Activated CD4-positive, alpha-beta memory T cell treated with anti-CD3 and anti-CD28 coated beads for 36 hours (primary cell): ENCODE measurements around the gene ACAT1. TPM values are rescaled to one million over a fixed set of nuclear protein-coding genes. Genes with fewer than 3 reads are reported as not detected.
A peak's percentile ranks its signal among the peaks of the same experiment; 100 is the strongest.

ENCODE experiments used
- CTCF ChIA-PET: fragments of 350-600 bp; sonication (Branson Sonifier 250); formaldehyde crosslinking; loops from one replicate; lab custom pipeline; 2021; ENCODE audit warnings: antibody characterized with exemption, inconsistent platforms; lab: Charles Lee
- POLR2A ChIA-PET: fragments of 350-600 bp; sonication (Branson Sonifier 250); formaldehyde crosslinking; loops from one replicate; lab custom pipeline; 2021; ENCODE audit warnings: antibody characterized with exemption; lab: Charles Lee
- DNase-seq: peaks from one replicate; pipeline ENCODE4 v3.0.0-alpha.2; 2020
- H3K27ac Mint-ChIP-seq: one replicate; pipeline ENCODE4 v1.8.0; 2021; ENCODE audit warnings: mixed read lengths
- H3K27me3 Mint-ChIP-seq: one replicate; pipeline ENCODE4 v1.8.0; 2021; ENCODE audit warnings: mixed read lengths
- H3K36me3 Mint-ChIP-seq: one replicate; pipeline ENCODE4 v1.8.0; 2021; ENCODE audit warnings: mixed read lengths
- H3K4me1 Mint-ChIP-seq: one replicate; pipeline ENCODE4 v1.8.0; 2021; ENCODE audit warnings: low read depth, mixed read lengths
- H3K4me3 Mint-ChIP-seq: one replicate; pipeline ENCODE4 v1.8.0; 2021; ENCODE audit warnings: mild to moderate bottlenecking, mixed read lengths
- H3K9me3 Mint-ChIP-seq: one replicate; pipeline ENCODE4 v1.8.0; 2021; ENCODE audit warnings: mixed read lengths
- intact Hi-C: fragments of 100-400 bp; cut with micrococcal nuclease; formaldehyde crosslinking; loops from one replicate; pipeline ENCODE4 v1.15.1; 2023
- total RNA-seq, 2 experiments: library from RNA; stranded (reverse); gene quantifications; one replicate each; pipeline ENCODE4 v1.2.3, GENCODE V29; 2021

Gene ACAT1
- total RNA-seq: 10 to 100 TPM; 58.3 to 64.9 TPM

DNA sequence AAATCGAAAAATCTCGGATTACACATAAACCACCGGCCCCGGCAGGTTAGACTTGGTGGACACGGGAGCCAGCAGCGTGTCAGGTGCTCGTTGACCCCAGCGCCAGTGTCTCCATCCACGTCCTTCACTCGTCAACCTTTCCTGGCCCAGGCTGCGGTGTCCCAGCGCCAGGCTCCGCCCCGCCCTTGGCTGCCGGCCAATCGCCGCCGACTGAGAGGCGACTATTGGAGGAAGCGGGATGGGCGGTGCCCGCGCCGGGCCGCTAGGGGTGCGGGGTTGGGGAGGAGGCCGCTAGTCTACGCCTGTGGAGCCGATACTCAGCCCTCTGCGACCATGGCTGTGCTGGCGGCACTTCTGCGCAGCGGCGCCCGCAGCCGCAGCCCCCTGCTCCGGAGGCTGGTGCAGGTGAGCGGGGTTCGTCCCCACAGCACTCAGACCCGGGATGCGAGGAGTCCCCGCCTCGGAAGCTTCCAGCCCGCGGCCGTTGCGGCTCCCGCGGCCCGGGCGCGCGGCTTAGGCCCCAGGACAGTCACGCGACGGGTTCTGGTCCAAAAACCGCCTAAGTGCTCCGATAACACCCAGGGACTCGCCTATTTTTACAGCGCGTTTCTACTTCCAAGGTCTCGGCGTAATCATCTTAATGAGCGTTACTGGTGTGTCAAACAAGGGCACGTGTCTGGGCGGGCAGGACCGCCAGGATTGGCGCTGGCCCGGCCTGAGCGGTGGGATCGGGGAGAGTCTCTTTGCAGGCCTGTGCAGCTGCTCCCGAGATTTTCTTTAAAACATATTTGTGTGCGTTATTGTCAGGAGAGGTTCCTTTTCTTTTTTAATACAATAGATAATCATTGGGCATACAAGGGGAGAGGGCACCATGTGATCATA lies at the start of gene ACAT1:
TSS of gene ACAT1 (plus strand) at position 294 of the 882 bp plus-strand sequence. CDS start at position 334, 40 bp downstream.
- H3K9me3 Mint-ChIP-seq: no peaks in the 10 kb centered on the region
- H3K4me3 Mint-ChIP-seq: peak within 1 kb of the TSS; percentile 87
- POLR2A ChIA-PET: no interaction called here
- H3K27ac Mint-ChIP-seq: peak within 1 kb of the TSS; percentile 67
- peaks cover 38% of the 10 kb centered on the region for H3K4me1 Mint-ChIP-seq
- CTCF ChIA-PET: interaction anchor here (1.1 kb wide), 1 partner anchor 24 kb away, joined by 3 read pairs; no protein-coding TSS in a partner anchor
- H3K36me3 Mint-ChIP-seq: peaks cover 3% of the 10 kb centered on the region
- H3K27me3 Mint-ChIP-seq: no peaks in the 10 kb centered on the region
- intact Hi-C loops: loop anchor here (1.0 to 5.0 kb wide), 9 partner anchors 15 to 543 kb away; partner anchors contain the start of genes C11orf65, CUL5, EXPH5 and NPAT
- DNase-seq: peak; percentile 98

DNA sequence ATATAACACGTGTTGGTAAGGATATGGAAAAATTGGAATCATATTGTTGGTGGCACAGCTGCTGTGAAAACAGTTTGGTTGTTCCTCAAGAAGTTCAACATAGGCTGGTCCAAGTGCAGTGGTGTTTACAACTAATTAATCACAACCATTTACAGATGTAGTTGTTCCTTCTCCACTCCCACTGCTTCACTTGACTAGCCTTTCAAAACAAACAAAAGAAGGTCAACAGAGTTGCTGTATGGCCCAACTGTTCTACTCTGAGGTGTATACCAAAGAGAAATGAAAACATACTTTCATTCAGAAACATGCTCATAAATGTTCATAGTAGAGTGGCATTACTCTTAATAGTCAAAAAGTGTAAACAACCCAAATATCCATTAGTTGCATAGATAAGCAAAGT lies 36.6 kb upstream of the ACAT1 start:
- Mint-ChIP-seq H3K4me1 (no peaks in the 10 kb centered on the region), H3K9me3 (no peaks in the 10 kb centered on the region), H3K27ac (no peak overlapping the region), H3K4me3 (no peak overlapping the region), H3K36me3 (peaks cover 33% of the 10 kb centered on the region), H3K27me3 (no peaks in the 10 kb centered on the region)
- intact Hi-C loops: no loop called here
- CTCF ChIA-PET: interaction anchor here (0.6 to 1.7 kb wide), 2 partner anchors 60 to 76 kb away, joined by 3 to 5 read pairs; partner anchors contain the start of gene CUL5
- POLR2A ChIA-PET: no interaction called here
- no peak for DNase-seq

DNA sequence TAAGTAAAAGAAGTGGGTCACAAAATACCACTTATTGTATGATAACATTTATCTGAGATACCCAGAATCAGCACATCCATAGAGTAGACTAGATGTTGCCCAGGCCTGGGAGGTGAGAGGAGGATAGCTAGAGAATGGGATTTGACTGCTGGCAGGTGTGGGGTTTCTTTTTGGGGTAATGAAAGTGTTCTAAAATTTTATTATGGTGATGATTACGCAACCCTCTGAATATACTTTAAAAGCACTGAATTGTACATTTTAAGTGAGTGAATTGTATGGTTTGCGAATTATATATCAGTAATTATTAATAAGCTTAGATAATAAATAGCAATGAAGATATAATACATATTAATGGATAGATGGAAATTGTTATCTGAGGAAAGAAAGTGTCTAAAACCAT lies 35.7 kb upstream of the ACAT1 start:
- no peak overlapping the region for H3K4me3 Mint-ChIP-seq
- no peaks in the 10 kb centered on the region for H3K4me1 Mint-ChIP-seq
- no peaks in the 10 kb centered on the region for H3K27me3 Mint-ChIP-seq
- H3K36me3 Mint-ChIP-seq: peaks cover 31% of the 10 kb centered on the region
- intact Hi-C loops: no loop called here
- DNase-seq: no peak
- CTCF ChIA-PET: interaction anchor here (0.9 kb wide), 1 partner anchor 33 kb away, joined by 3 read pairs; no protein-coding TSS in a partner anchor
- no peaks in the 10 kb centered on the region for H3K9me3 Mint-ChIP-seq
- no peak overlapping the region for H3K27ac Mint-ChIP-seq
- POLR2A ChIA-PET: no interaction called here

DNA sequence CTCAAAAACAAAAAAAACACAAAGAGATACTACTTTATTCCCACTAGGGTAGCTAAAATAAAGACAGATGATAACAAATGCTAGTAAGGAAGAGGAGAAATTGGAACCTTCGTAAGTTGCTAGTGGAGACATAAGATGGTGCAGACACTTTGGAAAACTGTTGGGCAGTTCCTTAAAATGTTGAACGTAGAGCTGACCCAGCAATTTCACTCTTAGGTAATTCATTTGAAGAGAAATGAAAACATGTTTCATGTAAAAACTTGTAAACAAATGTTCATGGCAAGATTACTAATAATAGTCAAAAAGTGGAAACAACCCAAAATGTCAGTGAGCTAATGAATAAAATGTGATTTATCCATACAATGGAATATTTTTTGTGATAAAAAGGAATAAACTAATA lies 29.2 kb upstream of the ACAT1 start:
- intact Hi-C loops: no loop called here
- Mint-ChIP-seq H3K36me3 (peaks cover 11% of the 10 kb centered on the region), H3K27ac (no peak overlapping the region), H3K9me3 (no peaks in the 10 kb centered on the region), H3K4me1 (no peaks in the 10 kb centered on the region), H3K27me3 (no peaks in the 10 kb centered on the region), H3K4me3 (no peak overlapping the region)
- DNase-seq: no peak
- CTCF ChIA-PET: no interaction called here
- POLR2A ChIA-PET: no interaction called here

DNA sequence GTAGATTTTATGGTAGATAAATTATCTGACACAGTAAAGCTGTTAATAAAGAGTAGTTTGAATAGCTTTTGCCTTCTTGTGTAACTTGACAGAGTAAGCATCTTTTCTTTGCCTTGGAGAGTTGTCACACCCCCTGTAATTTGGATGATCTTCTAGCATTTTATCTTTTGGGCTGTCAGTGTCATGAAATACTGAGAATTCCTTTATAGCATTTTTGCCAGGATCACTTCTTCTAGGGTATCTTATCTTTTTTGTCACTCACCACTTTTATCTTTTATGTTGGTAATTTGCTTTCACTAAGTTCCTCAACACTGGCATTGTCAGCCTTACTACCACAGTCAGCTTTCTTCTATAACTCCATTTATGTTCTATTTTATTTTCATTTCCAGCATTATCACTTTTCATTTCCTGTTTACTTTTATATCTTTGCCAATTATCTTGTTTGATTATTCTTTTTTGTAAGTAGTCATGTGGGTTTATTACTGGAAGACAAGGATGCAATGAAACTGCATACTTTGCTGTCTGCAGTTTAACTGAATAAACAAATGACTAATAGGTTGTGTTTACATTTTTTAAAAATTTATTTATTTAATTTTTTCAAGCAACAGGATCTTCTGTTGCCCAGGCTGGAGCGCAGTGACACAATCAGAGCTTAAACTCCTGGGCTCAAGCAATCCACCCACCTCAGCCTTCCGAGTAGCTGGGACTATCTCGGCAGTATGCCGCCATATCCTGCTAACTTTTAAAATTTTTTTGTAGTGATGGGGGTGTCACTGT lies 28.1 kb upstream of the ACAT1 start:
- ChIA-PET CTCF (no interaction called here), POLR2A (no interaction called here)
- DNase-seq: no peak
- H3K4me1 Mint-ChIP-seq: no peaks in the 10 kb centered on the region
- peaks cover 16% of the 10 kb centered on the region for H3K36me3 Mint-ChIP-seq
- no peak overlapping the region for H3K4me3 Mint-ChIP-seq
- no peaks in the 10 kb centered on the region for H3K27me3 Mint-ChIP-seq
- H3K27ac Mint-ChIP-seq: no peak overlapping the region
- intact Hi-C loops: no loop called here
- no peaks in the 10 kb centered on the region for H3K9me3 Mint-ChIP-seq

DNA sequence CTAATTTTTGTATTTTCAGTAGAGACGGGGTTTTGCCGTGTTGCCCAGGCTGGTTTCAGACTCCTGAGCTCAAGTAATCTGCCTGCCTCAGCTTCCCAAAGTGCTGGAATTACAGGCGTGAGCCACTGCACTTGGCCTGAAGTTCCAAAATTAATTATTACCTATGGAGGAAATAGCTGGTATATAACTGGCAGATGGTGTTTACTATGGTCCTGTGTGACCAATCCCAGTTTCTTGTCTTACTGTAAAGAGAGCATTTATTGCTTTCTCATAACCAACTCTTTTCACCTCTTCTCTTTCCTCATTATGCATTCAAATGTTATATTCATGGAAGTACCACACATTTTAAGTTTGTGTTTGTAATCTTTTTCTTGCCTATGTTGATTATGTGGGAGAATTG lies 24.2 kb upstream of the ACAT1 start:
- no peak overlapping the region for H3K27ac Mint-ChIP-seq
- H3K27me3 Mint-ChIP-seq: no peaks in the 10 kb centered on the region
- H3K4me1 Mint-ChIP-seq: no peaks in the 10 kb centered on the region
- intact Hi-C loops: no loop called here
- H3K36me3 Mint-ChIP-seq: peaks cover 20% of the 10 kb centered on the region
- DNase-seq: no peak
- CTCF ChIA-PET: interaction anchor here (0.9 to 1.2 kb wide), 2 partner anchors 25 to 89 kb away, joined by 3 to 4 read pairs; partner anchors contain the start of gene CUL5
- POLR2A ChIA-PET: no interaction called here
- no peak overlapping the region for H3K4me3 Mint-ChIP-seq
- H3K9me3 Mint-ChIP-seq: no peaks in the 10 kb centered on the region

DNA sequence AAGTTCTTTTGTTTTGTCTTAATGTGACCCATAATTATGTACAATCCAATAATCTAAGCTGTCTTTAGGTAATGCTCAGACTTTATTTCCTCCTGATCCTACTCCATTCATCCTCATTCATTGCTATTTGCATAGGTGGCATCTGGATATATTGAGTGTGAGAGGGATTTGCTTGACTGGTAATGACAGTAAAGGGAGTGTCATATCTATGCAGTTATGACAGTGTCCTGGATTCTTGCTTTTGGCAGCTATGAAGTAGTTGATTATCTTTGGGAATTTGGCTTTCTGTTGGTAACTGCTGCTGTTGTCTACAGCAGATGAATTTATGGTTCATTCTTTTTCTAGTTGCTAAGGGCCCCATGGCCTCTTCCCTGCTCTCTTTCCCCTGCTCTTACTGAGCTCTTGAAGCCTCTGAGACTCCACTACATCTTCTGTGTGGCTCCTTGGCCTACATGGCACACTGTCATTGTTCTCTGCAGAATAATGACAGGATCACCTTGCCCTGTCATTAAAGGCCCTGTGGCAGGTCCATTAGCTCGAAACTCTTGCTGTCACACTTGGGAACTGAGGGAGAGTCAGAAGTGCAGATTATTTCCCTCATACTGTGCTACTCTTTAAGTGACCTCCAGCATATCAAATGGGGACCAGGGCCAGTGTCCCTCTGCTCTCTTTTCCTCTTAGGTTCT lies 20.1 kb upstream of the ACAT1 start:
- ChIA-PET POLR2A (interaction anchor here (0.7 kb wide), 1 partner anchor 92 kb away, joined by 3 read pairs; the partner anchor contains the start of gene CUL5), CTCF (no interaction called here)
- DNase-seq: no peak
- Mint-ChIP-seq H3K9me3 (no peaks in the 10 kb centered on the region), H3K36me3 (peaks cover 16% of the 10 kb centered on the region), H3K27ac (no peak overlapping the region), H3K27me3 (no peaks in the 10 kb centered on the region), H3K4me3 (no peak overlapping the region), H3K4me1 (no peaks in the 10 kb centered on the region)
- intact Hi-C loops: no loop called here

DNA sequence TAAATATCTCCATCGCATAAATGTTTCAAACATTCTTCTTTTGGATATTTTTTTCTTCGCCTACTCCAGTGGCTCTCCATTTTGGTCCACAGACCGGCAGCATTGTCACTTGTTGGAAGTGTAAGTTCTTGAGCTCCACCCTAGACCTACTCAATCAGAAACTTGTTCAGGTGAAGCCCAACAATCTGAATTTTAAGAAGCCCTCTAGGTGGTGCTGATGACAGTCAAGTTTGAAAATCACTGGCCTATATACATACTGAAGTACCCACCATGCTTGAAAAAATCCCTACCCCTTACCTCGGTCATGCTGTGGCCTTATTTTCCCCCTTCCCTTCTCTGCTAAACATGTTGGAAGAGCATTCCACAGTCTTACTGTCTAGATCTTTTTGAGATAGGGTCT lies 10.2 kb upstream of the ACAT1 start:
- Mint-ChIP-seq H3K9me3 (no peaks in the 10 kb centered on the region), H3K36me3 (no peaks in the 10 kb centered on the region), H3K27ac (no peak overlapping the region), H3K27me3 (no peaks in the 10 kb centered on the region), H3K4me1 (no peaks in the 10 kb centered on the region), H3K4me3 (no peak overlapping the region)
- ChIA-PET CTCF (no interaction called here), POLR2A (no interaction called here)
- DNase-seq: no peak
- intact Hi-C loops: no loop called here

DNA sequence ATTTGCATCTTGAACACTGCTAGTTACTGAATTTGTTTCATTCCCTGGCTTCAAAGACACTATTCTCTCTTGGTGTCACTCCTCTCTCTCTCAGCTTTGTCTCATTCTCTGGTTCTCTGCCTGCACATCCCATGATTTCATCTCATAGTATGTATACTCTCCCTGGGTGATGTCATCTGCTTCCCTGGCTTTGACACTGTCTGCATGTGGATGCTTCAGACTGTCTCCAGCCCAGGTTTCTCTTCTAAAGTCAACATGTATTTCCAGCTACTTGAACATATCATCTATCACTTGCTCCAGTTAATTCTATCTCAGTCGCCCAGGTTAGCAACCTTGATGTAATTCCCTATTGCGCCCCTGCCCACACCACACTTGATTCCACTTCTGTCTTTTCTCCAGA lies 9.3 kb upstream of the ACAT1 start:
- Mint-ChIP-seq H3K27me3 (no peaks in the 10 kb centered on the region), H3K36me3 (no peaks in the 10 kb centered on the region), H3K4me3 (no peak overlapping the region), H3K9me3 (no peaks in the 10 kb centered on the region), H3K27ac (no peak overlapping the region), H3K4me1 (no peaks in the 10 kb centered on the region)
- ChIA-PET POLR2A (no interaction called here), CTCF (no interaction called here)
- no peak for DNase-seq
- intact Hi-C loops: no loop called here

DNA sequence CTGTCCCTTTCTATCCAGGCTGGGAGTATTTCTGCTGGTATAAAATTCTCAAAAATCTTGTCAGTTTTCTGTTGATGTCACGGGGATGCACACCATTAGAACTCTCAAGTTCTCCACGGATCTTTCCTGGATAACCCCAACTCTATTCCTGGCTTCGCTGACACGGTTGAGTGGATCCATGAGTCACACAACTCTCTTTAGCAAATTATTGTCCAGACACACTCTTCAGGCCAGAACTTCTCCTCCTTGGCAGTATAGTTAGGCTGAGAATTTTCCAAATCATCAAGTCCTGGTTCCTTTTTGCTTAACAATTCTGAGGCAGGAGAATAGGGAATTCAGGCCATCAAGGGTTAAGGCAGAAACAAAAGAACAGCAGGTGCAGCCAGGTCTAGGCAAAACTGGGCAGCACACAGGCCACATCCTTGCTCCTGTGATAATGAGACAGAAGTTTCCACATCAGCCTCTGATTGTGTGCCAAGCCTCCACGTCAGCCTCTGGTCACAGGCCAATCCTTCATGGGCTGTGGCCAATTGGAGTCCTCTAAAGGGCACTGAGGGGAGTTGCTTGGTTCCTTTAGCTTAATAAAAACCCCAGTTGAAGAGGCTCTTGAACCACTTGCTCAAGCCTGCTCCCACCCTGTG lies 5.7 kb upstream of the ACAT1 start:
- Mint-ChIP-seq H3K4me3 (no peak overlapping the region), H3K36me3 (no peaks in the 10 kb centered on the region), H3K27me3 (no peaks in the 10 kb centered on the region), H3K4me1 (peaks cover 4% of the 10 kb centered on the region), H3K9me3 (no peaks in the 10 kb centered on the region), H3K27ac (no peak overlapping the region)
- DNase-seq: no peak
- intact Hi-C loops: no loop called here
- ChIA-PET CTCF (no interaction called here), POLR2A (no interaction called here)

DNA sequence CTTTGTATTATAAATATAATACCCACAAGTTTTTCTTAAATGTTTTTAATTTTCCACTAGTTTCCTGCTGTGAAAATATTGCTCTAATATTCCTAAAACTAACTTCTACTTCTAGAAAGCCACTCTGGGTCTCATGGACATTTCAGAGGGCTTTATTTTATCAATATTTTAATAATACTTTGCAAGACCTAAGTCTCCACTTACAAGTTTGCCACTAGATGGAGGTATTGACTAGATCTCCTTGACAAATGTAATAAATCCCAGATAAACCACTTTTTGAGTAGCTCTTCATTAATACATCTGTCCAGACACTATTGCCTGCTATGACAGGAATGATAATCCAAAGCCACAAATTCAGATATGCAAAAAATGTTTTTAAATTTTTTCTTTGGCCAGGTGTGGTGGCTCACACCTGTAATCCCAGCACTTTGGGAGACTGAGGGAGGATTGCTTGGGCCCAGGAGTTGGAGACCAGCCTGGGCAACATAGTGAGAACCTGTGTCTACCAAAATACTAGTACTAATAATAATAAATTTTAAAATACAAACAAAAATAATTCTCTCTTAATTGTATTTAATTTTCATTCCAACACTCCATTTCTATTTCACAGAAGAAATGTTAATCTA lies 3.5 kb upstream of the ACAT1 start:
- H3K27ac Mint-ChIP-seq: no peak overlapping the region
- no peak for DNase-seq
- H3K9me3 Mint-ChIP-seq: no peaks in the 10 kb centered on the region
- no peaks in the 10 kb centered on the region for H3K27me3 Mint-ChIP-seq
- ChIA-PET CTCF (interaction anchor here (0.7 to 2.9 kb wide), 10 partner anchors 15 to 547 kb away, joined by 3 to 36 read pairs (median 4); partner anchors contain the start of gene DDX10), POLR2A (interaction anchor here (1.6 kb wide), 1 partner anchor 349 kb away, joined by 3 read pairs; the partner anchor contains the start of gene C11orf65)
- intact Hi-C loops: loop anchor here (1.0 kb wide), 1 partner anchor 530 kb away; no protein-coding TSS in a partner anchor
- no peak overlapping the region for H3K4me3 Mint-ChIP-seq
- peaks cover 16% of the 10 kb centered on the region for H3K4me1 Mint-ChIP-seq
- H3K36me3 Mint-ChIP-seq: no peaks in the 10 kb centered on the region
